ENCODE results near the gene KY. TPM values are rescaled to one million over a fixed set of nuclear protein-coding genes. Genes with fewer than 3 reads are reported as not detected.

KY gene
- total RNA-seq, 2 experiments from 2014 or later = not detected

- intact Hi-C loops (cut with DNase I, micrococcal nuclease) = no loop called here
- H3K27me3 Mint-ChIP-seq = peaks cover 17% of the 10 kb centered on the region
- no peaks in the 10 kb centered on the region for H3K9me3 Mint-ChIP-seq
- ATAC-seq (ENCODE audit: poor library complexity) = no peak
- Histone ChIP-seq H3K4me3 (ENCODE audit: low read length) (no peak overlapping the region), H3K36me3 (ENCODE audit: insufficient read depth, low read length) (no peaks in the 10 kb centered on the region), H3K9me3 (ENCODE audit: control insufficient read depth in 1 of 2, insufficient read depth in 1 of 2, low read length in 2 of 2) (no peaks in the 10 kb centered on the region), H3K27ac (ENCODE audit: low read depth in 1 of 2, low read length in 2 of 2) (no peak overlapping the region), H3K4me1 (ENCODE audit: insufficient read depth, low read length) (no peaks in the 10 kb centered on the region), H3K27me3 (ENCODE audit: control insufficient read depth in 1 of 2, insufficient read depth in 2 of 2, low read length in 2 of 2) (peaks cover 0 to 7% of the 10 kb centered on the region in 2 experiments)
- TF ChIP-seq, protein P1, sequence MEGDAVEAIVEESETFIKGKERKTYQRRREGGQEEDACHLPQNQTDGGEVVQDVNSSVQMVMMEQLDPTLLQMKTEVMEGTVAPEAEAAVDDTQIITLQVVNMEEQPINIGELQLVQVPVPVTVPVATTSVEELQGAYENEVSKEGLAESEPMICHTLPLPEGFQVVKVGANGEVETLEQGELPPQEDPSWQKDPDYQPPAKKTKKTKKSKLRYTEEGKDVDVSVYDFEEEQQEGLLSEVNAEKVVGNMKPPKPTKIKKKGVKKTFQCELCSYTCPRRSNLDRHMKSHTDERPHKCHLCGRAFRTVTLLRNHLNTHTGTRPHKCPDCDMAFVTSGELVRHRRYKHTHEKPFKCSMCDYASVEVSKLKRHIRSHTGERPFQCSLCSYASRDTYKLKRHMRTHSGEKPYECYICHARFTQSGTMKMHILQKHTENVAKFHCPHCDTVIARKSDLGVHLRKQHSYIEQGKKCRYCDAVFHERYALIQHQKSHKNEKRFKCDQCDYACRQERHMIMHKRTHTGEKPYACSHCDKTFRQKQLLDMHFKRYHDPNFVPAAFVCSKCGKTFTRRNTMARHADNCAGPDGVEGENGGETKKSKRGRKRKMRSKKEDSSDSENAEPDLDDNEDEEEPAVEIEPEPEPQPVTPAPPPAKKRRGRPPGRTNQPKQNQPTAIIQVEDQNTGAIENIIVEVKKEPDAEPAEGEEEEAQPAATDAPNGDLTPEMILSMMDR (IDR thresholded peaks at IDR 0.05) = no peak
- H3K4me3 Mint-ChIP-seq = no peak overlapping the region
- POLR2A ChIA-PET = no interaction called here
- H3K27ac Mint-ChIP-seq = no peak overlapping the region
- no peaks in the 10 kb centered on the region for H3K4me1 Mint-ChIP-seq (ENCODE audit: low read depth)
- H3K36me3 Mint-ChIP-seq (ENCODE audit: low read depth) = no peaks in the 10 kb centered on the region
- CTCF ChIA-PET = no interaction called here
- no peak for DNase-seq
These were observed 5.9 kb downstream of the KY start for GRCh38 chr3:134644731-134645514.

DNA sequence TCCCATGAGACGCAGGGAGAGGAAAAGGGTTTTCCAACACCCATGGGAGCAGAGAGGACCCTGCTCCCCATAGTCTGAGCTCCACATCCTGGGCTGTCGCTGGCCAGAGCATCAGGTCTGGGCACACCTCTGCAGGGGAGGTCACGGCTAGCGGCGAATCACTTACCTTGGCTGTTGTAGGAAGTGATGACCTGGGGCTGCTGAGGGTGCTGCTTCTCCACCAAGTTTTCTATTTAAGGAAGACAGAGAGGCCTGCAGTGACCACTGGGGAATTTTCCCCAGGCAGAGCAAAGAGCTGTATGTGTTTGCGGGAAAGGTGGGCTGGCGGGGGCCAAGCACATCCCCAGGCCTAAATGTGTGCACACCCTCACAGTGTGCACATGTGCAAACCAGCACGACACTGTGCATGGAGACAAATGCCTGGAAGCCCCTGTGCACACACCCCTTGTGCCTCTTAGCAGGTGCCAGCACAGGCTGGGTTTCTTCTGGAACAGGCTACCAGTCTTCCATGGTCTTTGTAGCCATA lies 7.6 kb downstream of the KY start:
- ChIA-PET POLR2A (no interaction called here), CTCF (no interaction called here)
- Mint-ChIP-seq H3K36me3 (ENCODE audit: low read depth) (no peaks in the 10 kb centered on the region), H3K27me3 (peaks cover under 1% of the 10 kb centered on the region), H3K4me1 (ENCODE audit: low read depth) (no peaks in the 10 kb centered on the region), H3K27ac (no peak overlapping the region), H3K4me3 (no peak overlapping the region), H3K9me3 (no peaks in the 10 kb centered on the region)
- Histone ChIP-seq H3K27me3 (ENCODE audit: control insufficient read depth in 1 of 2, insufficient read depth in 2 of 2, low read length in 2 of 2) (peaks cover 0 to 3% of the 10 kb centered on the region in 2 experiments), H3K9me3 (ENCODE audit: control insufficient read depth in 1 of 2, insufficient read depth in 1 of 2, low read length in 2 of 2) (no peaks in the 10 kb centered on the region), H3K27ac (ENCODE audit: low read depth in 1 of 2, low read length in 2 of 2) (no peak overlapping the region), H3K4me3 (ENCODE audit: low read length) (no peak overlapping the region), H3K4me1 (ENCODE audit: insufficient read depth, low read length) (no peaks in the 10 kb centered on the region), H3K36me3 (ENCODE audit: insufficient read depth, low read length) (no peaks in the 10 kb centered on the region)
- DNase-seq (no peak), ATAC-seq (ENCODE audit: poor library complexity) (no peak)
- TF ChIP-seq, protein P1 (IDR thresholded peaks at IDR 0.05) = no peak
- intact Hi-C loops (cut with DNase I, micrococcal nuclease) = no loop called here

GRCh38 chr3:134642445-134643149 lies 8.2 kb downstream of the KY start:
- POLR2A ChIA-PET = no interaction called here
- Mint-ChIP-seq H3K27ac (no peak overlapping the region), H3K9me3 (no peaks in the 10 kb centered on the region), H3K36me3 (ENCODE audit: low read depth) (no peaks in the 10 kb centered on the region), H3K4me3 (no peak overlapping the region), H3K27me3 (no peaks in the 10 kb centered on the region), H3K4me1 (ENCODE audit: low read depth) (no peaks in the 10 kb centered on the region)
- ATAC-seq (ENCODE audit: poor library complexity) = no peak
- DNase-seq = no peak
- H3K9me3 ChIP-seq (ENCODE audit: control insufficient read depth in 1 of 2, insufficient read depth in 1 of 2, low read length in 2 of 2) = peaks cover 0 to 5% of the 10 kb centered on the region in 2 experiments
- TF ChIP-seq, protein P1 (IDR thresholded peaks at IDR 0.05) = no peak
- CTCF ChIA-PET = no interaction called here
- H3K36me3 ChIP-seq (ENCODE audit: insufficient read depth, low read length) = no peaks in the 10 kb centered on the region
- no peaks in the 10 kb centered on the region for H3K4me1 ChIP-seq (ENCODE audit: insufficient read depth, low read length)
- intact Hi-C loops (cut with DNase I, micrococcal nuclease) = no loop called here
- H3K27me3 ChIP-seq (ENCODE audit: control insufficient read depth in 1 of 2, insufficient read depth in 2 of 2, low read length in 2 of 2) = peaks cover 0 to 3% of the 10 kb centered on the region in 2 experiments
- H3K4me3 ChIP-seq (ENCODE audit: low read length) = no peak overlapping the region
- H3K27ac ChIP-seq (ENCODE audit: low read depth in 1 of 2, low read length in 2 of 2) = no peak overlapping the region

All from CD4-positive, alpha-beta T cell (primary cell).